GM21390 (cell line): ENCODE results near the gene PVR.
"Not testable (repeated sequence)": the region's sequence is repeated elsewhere in the genome, so short reads cannot be mapped to it uniquely, and the experiment has no call there.

Source experiments
- ATAC-seq: cut with Tn5 transposase; IDR thresholded peaks from one replicate; pipeline ENCODE4 v1.9.1; 2021; ENCODE audit not compliant: unreplicated experiment

The PVR gene

GRCh38 chr19:44698492-44699201 lies 54.9 kb downstream of the PVR start, which contains the start of gene CEACAM16:
Gene CEACAM16, plus strand, starts transcription at chr19:44699151. Its CDS starts 2,306 bp downstream, at chr19:44701457.
- ATAC-seq = no peak

- no peak for ATAC-seq
Measured at GRCh38 chr19:44700547-44700946, 56.8 kb downstream of the PVR start.

- no peak for ATAC-seq
Measured at GRCh38 chr19:44701228-44701627, 57.5 kb downstream of the PVR start.

GRCh38 chr19:44702551-44703176 lies 59.0 kb downstream of the PVR start:
- ATAC-seq = no peak

- no peak for ATAC-seq
Measured at GRCh38 chr19:44703336-44704078, 59.8 kb downstream of the PVR start.

- no peak for ATAC-seq
Measured at GRCh38 chr19:44704982-44705381, 61.3 kb downstream of the PVR start.

- ATAC-seq = no peak
Measured at GRCh38 chr19:44705502-44706010, 61.8 kb downstream of the PVR start.

GRCh38 chr19:44706506-44707236 lies 63.0 kb downstream of the PVR start:
- ATAC-seq = no peak

GRCh38 chr19:44707794-44708193 lies 64.1 kb downstream of the PVR start:
- no peak for ATAC-seq

- ATAC-seq = no peak
Measured at GRCh38 chr19:44708940-44709339, 65.2 kb downstream of the PVR start.

GRCh38 chr19:44709434-44710266 lies 65.9 kb downstream of the PVR start:
- ATAC-seq = not testable (repeated sequence)

DNA sequence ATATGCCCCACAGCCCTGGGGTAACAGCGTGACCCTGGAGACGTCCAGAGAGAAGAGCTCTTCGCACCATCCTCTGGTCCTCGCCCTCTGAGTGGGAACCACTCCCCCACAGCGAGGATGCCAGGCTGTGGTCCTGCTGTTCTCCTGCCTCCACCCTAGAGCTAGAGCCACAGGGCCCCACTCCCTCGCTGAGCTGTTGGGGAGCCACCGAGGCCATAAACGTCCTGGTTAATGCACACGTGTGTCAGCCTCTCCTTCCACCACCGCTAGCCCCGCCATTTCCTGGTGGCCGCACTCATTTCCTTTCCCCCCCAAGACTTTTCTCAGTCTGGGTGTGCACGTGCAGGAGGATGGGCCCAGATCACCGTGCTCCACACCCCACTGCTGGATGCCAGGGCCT lies 66.8 kb downstream of the PVR start:
- ATAC-seq = no peak

DNA sequence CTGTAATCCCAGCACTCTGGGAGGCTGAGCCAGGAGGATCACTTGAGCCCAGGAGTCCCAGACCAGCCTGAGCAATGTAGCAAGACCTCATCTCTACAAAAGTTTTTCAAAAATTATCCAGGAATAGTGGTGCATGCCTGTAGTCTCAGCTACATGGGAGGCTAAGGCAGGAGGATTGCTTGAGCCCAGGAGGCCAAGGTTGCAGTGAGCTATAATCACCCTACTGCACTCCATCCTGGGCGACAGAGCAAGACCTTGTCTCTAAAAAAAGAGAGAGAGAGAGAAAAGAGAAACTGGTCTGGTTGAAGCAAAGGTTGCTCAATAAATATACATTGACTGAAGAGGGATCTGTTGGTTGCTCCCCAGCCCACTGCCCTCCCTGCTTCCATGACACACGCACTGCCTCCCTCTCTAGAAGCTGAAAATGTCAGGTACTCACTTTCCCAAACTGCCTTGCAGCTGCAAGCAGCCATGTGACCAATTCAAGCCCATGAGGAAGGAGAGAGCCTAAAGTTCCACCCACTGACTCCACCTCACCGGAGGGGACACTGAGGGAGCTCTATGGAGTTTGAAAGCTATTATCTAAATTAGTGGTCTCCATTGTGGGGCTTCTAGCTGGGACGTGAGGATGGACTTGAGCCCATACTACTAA lies 69.3 kb downstream of the PVR start:
- no peak for ATAC-seq
